Natural killer cell (primary cell): ENCODE data around the gene GGT6. TPM values are rescaled to one million over a fixed set of nuclear protein-coding genes. Genes with fewer than 3 reads are reported as not detected.

Experiments used
- ATAC-seq, 3 donors: fragments of 150-1000 bp in 2 of 3; fragments of 200-7000 bp in 1 of 3; cut with Tn5 transposase; 1 replicate in 1 of 3; 2 replicates in 2 of 3; pipeline ENCODE4 v1.10.0; 2021; ENCODE audit warnings: mild to moderate bottlenecking in 2 of 3, moderate library complexity in 2 of 3
- DNase-seq, 2 donors: peaks; one replicate each; pipeline versions ENCODE4 v3.0.0 to v3.0.0-alpha.2; 2013 to 2021; ENCODE audit warnings: mixed read lengths in 1 of 2
- H3K27ac ChIP-seq: one replicate; pipeline ENCODE4 v1.5.1; 2013; ENCODE audit warnings: mild to moderate bottlenecking, low read length
- H3K27me3 ChIP-seq: one replicate; pipeline ENCODE4 v1.6.1; 2013; ENCODE audit warnings: low read length; ENCODE audit not compliant: control insufficient read depth, insufficient read depth
- H3K36me3 ChIP-seq: one replicate; pipeline ENCODE4 v1.6.1; 2013; ENCODE audit warnings: low read length; ENCODE audit not compliant: control insufficient read depth, insufficient read depth
- H3K4me1 ChIP-seq: one replicate; pipeline ENCODE4 v1.6.1; 2013; ENCODE audit warnings: low read length; ENCODE audit not compliant: control insufficient read depth, insufficient read depth
- H3K4me3 ChIP-seq: one replicate; pipeline ENCODE4 v1.5.1; 2013; ENCODE audit warnings: low read length
- H3K9me3 ChIP-seq: one replicate; pipeline ENCODE4 v1.6.1; 2013; ENCODE audit warnings: low read length; ENCODE audit not compliant: control insufficient read depth, insufficient read depth
- H3K27ac Mint-ChIP-seq, 2 donors: one replicate each; pipeline ENCODE4 v1.8.0; 2022; ENCODE audit warnings: mild to moderate bottlenecking in 2 of 2, mixed read lengths in 2 of 2, moderate library complexity in 1 of 2
- H3K27me3 Mint-ChIP-seq, 2 donors: one replicate each; pipeline ENCODE4 v1.8.0; 2022; ENCODE audit warnings: low read depth in 2 of 2, mixed read lengths in 2 of 2
- H3K36me3 Mint-ChIP-seq: one replicate; pipeline ENCODE4 v1.8.0; 2022; ENCODE audit warnings: mixed read lengths
- H3K4me1 Mint-ChIP-seq, 2 donors: one replicate each; pipeline ENCODE4 v1.8.0; 2022; ENCODE audit warnings: mixed read lengths in 2 of 2
- H3K4me3 Mint-ChIP-seq: one replicate; pipeline ENCODE4 v1.8.0; 2022; ENCODE audit warnings: mild to moderate bottlenecking, moderate library complexity, mixed read lengths
- H3K9me3 Mint-ChIP-seq, 2 donors: one replicate each; pipeline ENCODE4 v1.8.0; 2022; ENCODE audit warnings: mixed read lengths in 2 of 2
- CTCF ChIP-seq: fragments of 200-600 bp; IDR thresholded peaks from one replicate; pipeline ENCODE4 v1.8.0; 2022; ENCODE audit warnings: antibody characterized with exemption
- WGBS: methylation state at CpG from one replicate; pipeline ENCODE4 v1.1.7; 2013; ENCODE audit warnings: missing lambda C conversion rate; ENCODE audit not compliant: insufficient coverage; 5-methylcytosine and 5-hydroxymethylcytosine counted together
- intact Hi-C: fragments of 100-400 bp; cut with micrococcal nuclease; formaldehyde crosslinking; loops from one replicate; pipeline ENCODE4 v1.14.2; 2022
- total RNA-seq, 4 donors: library from RNA; stranded (reverse); fragments of 120-200 nt in 1 of 4; gene quantifications; one replicate each; pipeline versions ENCODE4 v1.2.3 to v1.2.4, GENCODE V29; 2013 to 2022

GGT6 gene
- total RNA-seq, 3 donors from 2014 or later (not counting 1 experiment from before 2014, with no cell fraction given) = not detected

- Mint-ChIP-seq H3K9me3 (no peaks in the 10 kb centered on the region), H3K27me3 (no peaks in the 10 kb centered on the region), H3K36me3 (no peaks in the 10 kb centered on the region), H3K27ac (no peak overlapping the region), H3K4me1 (peaks cover 0 to 5% of the 10 kb centered on the region in 2 donors), H3K4me3 (no peak overlapping the region)
- no peak for TF ChIP-seq CTCF
- ATAC-seq (no peak), DNase-seq (no peak)
- Histone ChIP-seq H3K9me3 (no peaks in the 10 kb centered on the region), H3K27ac (no peak overlapping the region), H3K36me3 (peaks cover 68% of the 10 kb centered on the region), H3K4me1 (no peaks in the 10 kb centered on the region), H3K27me3 (no peaks in the 10 kb centered on the region), H3K4me3 (no peak overlapping the region)
- intact Hi-C loops = no loop called here
- 96% methylated on average over 14 of the region's 14 CpGs for WGBS
Observed at GRCh38 chr17:4542003-4542725, 18.2 kb downstream of the GGT6 start.

GRCh38 chr17:4541328-4542002, 18.9 kb downstream of the GGT6 start:
- WGBS = 91% methylated on average over 29 of the region's 29 CpGs
- DNase-seq (no peak), ATAC-seq (no peak)
- no peak for TF ChIP-seq CTCF
- H3K27me3 Mint-ChIP-seq = no peaks in the 10 kb centered on the region
- no peak overlapping the region for H3K27ac Mint-ChIP-seq
- H3K4me1 Mint-ChIP-seq = peaks cover 0 to 5% of the 10 kb centered on the region in 2 donors
- no peaks in the 10 kb centered on the region for H3K27me3 ChIP-seq
- H3K4me3 ChIP-seq = no peak overlapping the region
- H3K36me3 Mint-ChIP-seq = no peaks in the 10 kb centered on the region
- peaks cover 63% of the 10 kb centered on the region for H3K36me3 ChIP-seq
- intact Hi-C loops = no loop called here
- no peaks in the 10 kb centered on the region for H3K9me3 Mint-ChIP-seq
- no peak overlapping the region for H3K4me3 Mint-ChIP-seq
- H3K27ac ChIP-seq = no peak overlapping the region
- H3K4me1 ChIP-seq = no peaks in the 10 kb centered on the region
- H3K9me3 ChIP-seq = no peaks in the 10 kb centered on the region

GRCh38 chr17:4540687-4541327, 19.6 kb downstream of the GGT6 start:
- Histone ChIP-seq H3K27me3 (no peaks in the 10 kb centered on the region), H3K9me3 (no peaks in the 10 kb centered on the region), H3K4me3 (no peak overlapping the region), H3K36me3 (peaks cover 61% of the 10 kb centered on the region), H3K4me1 (no peaks in the 10 kb centered on the region), H3K27ac (no peak overlapping the region)
- no peak for ATAC-seq
- Mint-ChIP-seq H3K9me3 (no peaks in the 10 kb centered on the region), H3K4me3 (no peak overlapping the region), H3K27me3 (no peaks in the 10 kb centered on the region), H3K4me1 (peaks cover 0 to 5% of the 10 kb centered on the region in 2 donors), H3K27ac (no peak overlapping the region), H3K36me3 (no peaks in the 10 kb centered on the region)
- intact Hi-C loops = no loop called here
- WGBS = 82% methylated on average over 15 of the region's 15 CpGs
- no peak for DNase-seq
- TF ChIP-seq CTCF = no peak
